SJSA1 (cell line): ENCODE data around the gene GPR142. TPM values are rescaled to one million over a fixed set of nuclear protein-coding genes. Genes with fewer than 3 reads are reported as not detected.

ENCODE experiments used
- DNase-seq, 2 experiments: peaks; one replicate each; pipeline ENCODE4 v3.0.0-alpha.2; 2015 to 2020; ENCODE audit warnings: low spot score in 2 of 2, low read depth in 1 of 2
- H3K27ac ChIP-seq: fragments of 250-450 bp; sonication (Bioruptor Pico); 2 replicates; pipeline ENCODE4 v1.5.1; 2020; ENCODE audit warnings: mild to moderate bottlenecking, moderate library complexity
- H3K27me3 ChIP-seq: fragments of 250-450 bp; sonication (Bioruptor Pico); replicated peaks from 2 replicates; pipeline ENCODE4 v1.5.1; 2020; ENCODE audit warnings: mild to moderate bottlenecking, moderate library complexity
- H3K36me3 ChIP-seq: fragments of 250-450 bp; sonication (Bioruptor Pico); 2 replicates; pipeline ENCODE4 v1.5.1; 2020; ENCODE audit warnings: mild to moderate bottlenecking
- H3K4me1 ChIP-seq: fragments of 250-450 bp; sonication (Bioruptor Pico); replicated peaks from 2 replicates; pipeline ENCODE4 v1.6.1; 2021; ENCODE audit warnings: mild to moderate bottlenecking
- H3K4me3 ChIP-seq: fragments of 250-450 bp; sonication (Bioruptor Pico); 2 replicates; pipeline ENCODE4 v1.5.1; 2020; ENCODE audit warnings: mild to moderate bottlenecking
- H3K9me3 ChIP-seq: fragments of 250-450 bp; sonication (Bioruptor Pico); replicated peaks from 2 replicates; pipeline ENCODE4 v1.5.1; 2020; ENCODE audit warnings: mild to moderate bottlenecking
- total RNA-seq: library from RNA; depleted of rRNA; stranded (reverse); fragments of >200 nt; shearing (Covaris generic); gene quantifications from 2 replicates; pipeline ENCODE4 v1.2.3, GENCODE V29; 2014

GPR142 gene
- total RNA-seq, 1 experiment from 2014 or later, result not detected

- Histone ChIP-seq H3K27ac (no peak overlapping the region), H3K9me3 (peaks cover 5% of the 10 kb centered on the region; the same call in 1 of the 2 replicates), H3K36me3 (no peaks in the 10 kb centered on the region), H3K4me1 (peaks cover 10% of the 10 kb centered on the region), H3K4me3 (no peak overlapping the region), H3K27me3 (peaks cover 100% of the 10 kb centered on the region)
- DNase-seq, result no peak
Measured at GRCh38 chr17:74353446-74354060, 13.8 kb upstream of the GPR142 start.

- Histone ChIP-seq H3K36me3 (no peaks in the 10 kb centered on the region), H3K27me3 (peaks cover 100% of the 10 kb centered on the region), H3K4me1 (peaks cover 10% of the 10 kb centered on the region), H3K9me3 (peaks cover 5% of the 10 kb centered on the region; the same call in 1 of the 2 replicates), H3K27ac (no peak overlapping the region), H3K4me3 (no peak overlapping the region)
- DNase-seq, result no peak
Measured at GRCh38 chr17:74354123-74354522, 13.2 kb upstream of the GPR142 start.

GRCh38 chr17:74354561-74354960, 12.7 kb upstream of the GPR142 start:
- H3K27me3 ChIP-seq, result peaks cover 100% of the 10 kb centered on the region

GRCh38 chr17:74355065-74355464, 12.2 kb upstream of the GPR142 start:
- peaks cover 100% of the 10 kb centered on the region for H3K27me3 ChIP-seq
- no peaks in the 10 kb centered on the region for H3K36me3 ChIP-seq
- peaks cover 5% of the 10 kb centered on the region; the same call in 1 of the 2 replicates for H3K9me3 ChIP-seq
- peaks cover 10% of the 10 kb centered on the region for H3K4me1 ChIP-seq
- DNase-seq, result no peak
- H3K27ac ChIP-seq, result no peak overlapping the region
- H3K4me3 ChIP-seq, result no peak overlapping the region

More at GRCh38 chr17:74354561-74354960, 12.7 kb upstream of the GPR142 start:
- no peak for DNase-seq
- peaks cover 5% of the 10 kb centered on the region; the same call in 1 of the 2 replicates for H3K9me3 ChIP-seq
- no peak overlapping the region for H3K27ac ChIP-seq
- H3K4me3 ChIP-seq, result no peak overlapping the region
- peaks cover 10% of the 10 kb centered on the region for H3K4me1 ChIP-seq
- H3K36me3 ChIP-seq, result no peaks in the 10 kb centered on the region

GRCh38 chr17:74356646-74357465, 10.4 kb upstream of the GPR142 start:
- H3K27ac ChIP-seq, result no peak overlapping the region
- no peak overlapping the region for H3K4me3 ChIP-seq
- DNase-seq, result no peak
- peaks cover 100% of the 10 kb centered on the region for H3K27me3 ChIP-seq
- H3K4me1 ChIP-seq, result peaks cover 10% of the 10 kb centered on the region
- no peaks in the 10 kb centered on the region for H3K36me3 ChIP-seq
- H3K9me3 ChIP-seq, result peaks cover 5% of the 10 kb centered on the region; the same call in 1 of the 2 replicates

- no peak for DNase-seq
- Histone ChIP-seq H3K9me3 (peaks cover 5% of the 10 kb centered on the region; the same call in 1 of the 2 replicates), H3K4me1 (peaks cover 10% of the 10 kb centered on the region), H3K27ac (no peak overlapping the region), H3K4me3 (no peak overlapping the region), H3K27me3 (peaks cover 100% of the 10 kb centered on the region), H3K36me3 (no peaks in the 10 kb centered on the region)
Measured at GRCh38 chr17:74357466-74357809, 9.9 kb upstream of the GPR142 start.

GRCh38 chr17:74358697-74359096, 8.6 kb upstream of the GPR142 start:
- Histone ChIP-seq H3K4me1 (peaks cover 10% of the 10 kb centered on the region), H3K9me3 (peaks cover 5% of the 10 kb centered on the region; the same call in 1 of the 2 replicates), H3K36me3 (no peaks in the 10 kb centered on the region), H3K27ac (no peak overlapping the region), H3K4me3 (no peak overlapping the region), H3K27me3 (peaks cover 96% of the 10 kb centered on the region)
- no peak for DNase-seq

GRCh38 chr17:74359916-74360315, 7.4 kb upstream of the GPR142 start:
- Histone ChIP-seq H3K27ac (no peak overlapping the region), H3K4me3 (no peak overlapping the region), H3K4me1 (peaks cover 10% of the 10 kb centered on the region), H3K9me3 (peaks cover 5% of the 10 kb centered on the region; the same call in 1 of the 2 replicates), H3K27me3 (peaks cover 85% of the 10 kb centered on the region), H3K36me3 (no peaks in the 10 kb centered on the region)
- no peak for DNase-seq

GRCh38 chr17:74360899-74361229, 6.4 kb upstream of the GPR142 start:
- Histone ChIP-seq H3K9me3 (peaks cover 5% of the 10 kb centered on the region; the same call in 1 of the 2 replicates), H3K4me3 (no peak overlapping the region), H3K4me1 (peaks cover 10% of the 10 kb centered on the region), H3K27me3 (peaks cover 85% of the 10 kb centered on the region), H3K27ac (no peak overlapping the region), H3K36me3 (no peaks in the 10 kb centered on the region)
- no peak for DNase-seq

GRCh38 chr17:74361230-74362068, 5.9 kb upstream of the GPR142 start, which contains the start of gene BTBD17:
BTBD17 (minus strand) TSS chr17:74361868; CDS start chr17:74361819, 49 bp downstream.
- Histone ChIP-seq H3K9me3 (peaks cover 5% of the 10 kb centered on the region; the same call in 1 of the 2 replicates), H3K36me3 (no peaks in the 10 kb centered on the region), H3K27me3 (peaks cover 81% of the 10 kb centered on the region), H3K27ac (no peak within 1 kb of the TSS), H3K4me1 (peaks cover 10% of the 10 kb centered on the region), H3K4me3 (no peak within 1 kb of the TSS)
- no peak for DNase-seq

GRCh38 chr17:74362069-74362405, 5.3 kb upstream of the GPR142 start:
- no peak for DNase-seq
- Histone ChIP-seq H3K27me3 (peaks cover 77% of the 10 kb centered on the region), H3K36me3 (no peaks in the 10 kb centered on the region), H3K9me3 (peaks cover 2% of the 10 kb centered on the region; the same call in 1 of the 2 replicates), H3K4me1 (peaks cover 4% of the 10 kb centered on the region), H3K27ac (no peak overlapping the region), H3K4me3 (no peak overlapping the region)

GRCh38 chr17:74362810-74363498, 4.4 kb upstream of the GPR142 start:
- Histone ChIP-seq H3K27me3 (peaks cover 68% of the 10 kb centered on the region), H3K27ac (no peak overlapping the region), H3K36me3 (no peaks in the 10 kb centered on the region), H3K4me3 (no peak overlapping the region), H3K9me3 (no peaks in the 10 kb centered on the region), H3K4me1 (no peaks in the 10 kb centered on the region)
- DNase-seq, result no peak
